GM23338 (cell line): ENCODE measurements around the gene PIAS1. TPM values are rescaled to one million over a fixed set of nuclear protein-coding genes. Genes with fewer than 3 reads are reported as not detected.

Source experiments
- ATAC-seq: fragments of 200-7000 bp; cut with Tn5 transposase; 3 replicates; pipeline ENCODE4 v1.9.1; 2020
- DNase-seq: peaks from one replicate; pipeline ENCODE4 v3.0.0-alpha.2; 2015; ENCODE audit warnings: low spot score
- H2AFZ ChIP-seq: fragments of 200-600 bp; sonication (generic); 2 replicates; pipeline ENCODE4 v1.8.0; 2016; ENCODE audit warnings: antibody characterized with exemption, mild to moderate bottlenecking, moderate library complexity
- H3F3A ChIP-seq: fragments of 200-600 bp; sonication (generic); replicated peaks from 2 replicates; pipeline ENCODE4 v1.8.0; 2017; ENCODE audit warnings: antibody characterized with exemption, mixed run types, low read depth
- H3K27ac ChIP-seq: fragments of 200-600 bp; sonication (generic); 2 replicates; pipeline ENCODE4 v1.6.1; 2016; ENCODE audit warnings: low read depth
- H3K27me3 ChIP-seq: fragments of 200-600 bp; sonication (generic); 2 replicates; pipeline ENCODE4 v1.8.0; 2016; ENCODE audit warnings: mild to moderate bottlenecking, mixed run types, moderate library complexity; ENCODE audit not compliant: insufficient read depth
- H3K36me3 ChIP-seq: fragments of 200-600 bp; sonication (generic); 2 replicates; pipeline ENCODE4 v1.8.0; 2016; ENCODE audit warnings: mild to moderate bottlenecking; ENCODE audit not compliant: insufficient read depth
- H3K4me1 ChIP-seq: fragments of 200-600 bp; sonication (generic); 2 replicates; pipeline ENCODE4 v1.8.0; 2016; ENCODE audit warnings: mild to moderate bottlenecking, moderate library complexity; ENCODE audit not compliant: insufficient read depth
- H3K4me2 ChIP-seq: fragments of 200-600 bp; sonication (generic); 2 replicates; pipeline ENCODE4 v1.7.1; 2017; ENCODE audit warnings: mixed run types
- H3K4me3 ChIP-seq: fragments of 200-600 bp; sonication (generic); 2 replicates; pipeline ENCODE4 v1.6.1; 2016; ENCODE audit warnings: mixed run types
- H3K79me2 ChIP-seq: fragments of 200-600 bp; sonication (generic); replicated peaks from 2 replicates; pipeline ENCODE4 v1.8.0; 2017; ENCODE audit warnings: mild to moderate bottlenecking; ENCODE audit not compliant: insufficient read depth
- H3K9me2 ChIP-seq: fragments of 200-600 bp; sonication (generic); 2 replicates; pipeline ENCODE4 v1.8.0; 2017; ENCODE audit not compliant: insufficient read depth
- H4K20me1 ChIP-seq: fragments of 200-600 bp; sonication (generic); replicated peaks from 2 replicates; pipeline ENCODE4 v1.8.0; 2017; ENCODE audit warnings: mild to moderate bottlenecking; ENCODE audit not compliant: insufficient read depth
- H3K27ac Mint-ChIP-seq: 2 replicates; pipeline ENCODE4 v1.8.0; 2020; ENCODE audit warnings: inconsistent platforms, mild to moderate bottlenecking, moderate library complexity, mixed read lengths
- H3K27me3 Mint-ChIP-seq: 3 replicates; pipeline ENCODE4 v1.8.0; 2022; ENCODE audit warnings: low read depth, mild to moderate bottlenecking, moderate library complexity, mixed read lengths, inconsistent platforms; ENCODE audit not compliant: insufficient read depth, poor library complexity
- H3K36me3 Mint-ChIP-seq: 3 replicates; pipeline ENCODE4 v1.8.0; 2021; ENCODE audit warnings: low read depth, mild to moderate bottlenecking, inconsistent platforms, moderate library complexity, mixed read lengths
- H3K4me1 Mint-ChIP-seq: 3 replicates; pipeline ENCODE4 v1.8.0; 2020; ENCODE audit warnings: mild to moderate bottlenecking, inconsistent platforms, mixed read lengths
- H3K4me3 Mint-ChIP-seq: 3 replicates; pipeline ENCODE4 v1.8.0; 2021; ENCODE audit warnings: moderate library complexity, mild to moderate bottlenecking, inconsistent platforms, mixed read lengths
- H3K9me3 Mint-ChIP-seq: 3 replicates; pipeline ENCODE4 v1.8.0; 2020; ENCODE audit warnings: moderate library complexity, mild to moderate bottlenecking, inconsistent platforms, mixed read lengths
- CREB1 ChIP-seq: fragments of 250-450 bp; sonication (Bioruptor Pico); IDR thresholded peaks from 2 replicates; pipeline ENCODE4 v1.5.0; 2020; ENCODE audit warnings: low read depth, mild to moderate bottlenecking, moderate library complexity
- CTCF ChIP-seq, 2 experiments: fragments of 200-600 bp in 1 of 2; sonication (generic) in 1 of 2; conservative IDR thresholded peaks; 2 replicates each; pipeline versions ENCODE4 v1.5.1 to v1.6.1; 2016 to 2017; ENCODE audit warnings: antibody characterized with exemption in 2 of 2, low read depth in 2 of 2, mild to moderate bottlenecking in 2 of 2, moderate library complexity in 1 of 2
- ETS1 ChIP-seq: IDR thresholded peaks from 2 replicates; pipeline ENCODE4 v1.6.1; 2016; ENCODE audit warnings: antibody characterized with exemption
- EZH2 ChIP-seq: fragments of 200-600 bp; sonication (generic); IDR thresholded peaks from one replicate; pipeline ENCODE4 v1.8.0; 2017; ENCODE audit warnings: antibody characterized with exemption, mild to moderate bottlenecking, low read depth; ENCODE audit not compliant: unreplicated experiment
- EZH2phosphoT487 ChIP-seq: fragments of 200-600 bp; sonication (generic); IDR thresholded peaks from one replicate; pipeline ENCODE4 v1.8.1; 2018; ENCODE audit warnings: antibody characterized with exemption; ENCODE audit not compliant: unreplicated experiment
- JUNB ChIP-seq: IDR thresholded peaks from one replicate; pipeline ENCODE4 v1.6.1; 2016; ENCODE audit warnings: antibody characterized with exemption; ENCODE audit not compliant: unreplicated experiment
- NANOG ChIP-seq: IDR thresholded peaks from 2 replicates; pipeline ENCODE4 v1.6.1; 2016; ENCODE audit warnings: antibody characterized with exemption, borderline replicate concordance
- POLR2AphosphoS5 ChIP-seq: IDR thresholded peaks from 2 replicates; pipeline ENCODE4 v1.6.1; 2016; ENCODE audit warnings: antibody characterized with exemption, low read depth
- REST ChIP-seq: IDR thresholded peaks from one replicate; pipeline ENCODE4 v1.6.1; 2018; ENCODE audit warnings: antibody characterized with exemption; ENCODE audit not compliant: unreplicated experiment
- STAT1 ChIP-seq: IDR thresholded peaks from one replicate; pipeline ENCODE4 v1.6.1; 2016; ENCODE audit warnings: antibody characterized with exemption; ENCODE audit not compliant: unreplicated experiment
- ZNF114 ChIP-seq: fragments of 250-450 bp; sonication (Bioruptor Pico); IDR thresholded peaks from 2 replicates; pipeline ENCODE4 v1.5.0; 2020; ENCODE audit warnings: mild to moderate bottlenecking, moderate library complexity
- ZNF331 ChIP-seq: fragments of 250-450 bp; sonication (Bioruptor Pico); IDR thresholded peaks from 2 replicates; pipeline ENCODE4 v1.5.0; 2020; ENCODE audit warnings: low read depth, mild to moderate bottlenecking, moderate library complexity
- ZNF462 ChIP-seq: fragments of 250-450 bp; sonication (Bioruptor Pico); IDR thresholded peaks from 2 replicates; pipeline ENCODE4 v1.5.0; 2020; ENCODE audit warnings: mild to moderate bottlenecking, moderate library complexity
- polyA plus RNA-seq: library from polyadenylated mRNA; unstranded; fragments of >200 nt; fragmentation: Nextera tagmentation; extraction: Ambion mirVana; gene quantifications from 2 replicates; pipeline ENCODE4 v1.2.1, GENCODE V29; 2016
- total RNA-seq: library from RNA; depleted of rRNA; stranded (reverse); fragments of >200 nt; shearing (Covaris generic); gene quantifications from 2 replicates; pipeline ENCODE4 v1.2.3, GENCODE V29; 2014

Gene PIAS1
- total and polyA plus RNA-seq, 2 experiments from 2014 or later: 30.7 to 32.1 TPM

GRCh38 chr15:68176601-68177000 is 122.5 kb downstream of the PIAS1 start:
- Histone ChIP-seq H3K4me1 (no peaks in the 10 kb centered on the region), H3K27ac (no peak overlapping the region), H3K27me3 (no peaks in the 10 kb centered on the region), H3K36me3 (peaks cover 12% of the 10 kb centered on the region; the same call in 1 of the 2 replicates), H3K4me2 (no peak overlapping the region), H2AFZ (no peak overlapping the region), H3K4me3 (no peak overlapping the region), H3F3A (no peaks in the 10 kb centered on the region), H3K9me2 (no peaks in the 10 kb centered on the region), H3K79me2 (no peaks in the 10 kb centered on the region), H4K20me1 (no peaks in the 10 kb centered on the region; the same call in 1 of the 2 replicates)
- Mint-ChIP-seq H3K27me3 (no peaks in the 10 kb centered on the region), H3K4me3 (no peak overlapping the region), H3K27ac (no peak overlapping the region), H3K36me3 (peaks cover 19% of the 10 kb centered on the region; the same call in 2 of the 3 replicates), H3K4me1 (no peaks in the 10 kb centered on the region), H3K9me3 (no peaks in the 10 kb centered on the region)
- no peak for TF ChIP-seq ETS1
- TF ChIP-seq STAT1: no peak
- no peak for TF ChIP-seq ZNF331
- no peak for TF ChIP-seq CREB1 (CRISPR knock-in tag)
- TF ChIP-seq ZNF462 (CRISPR knock-in tag): no peak
- TF ChIP-seq REST: no peak
- TF ChIP-seq EZH2: no peak
- TF ChIP-seq NANOG: no peak
- no peak for TF ChIP-seq CTCF (conservative IDR thresholded peaks at IDR 0.05; ENCODE audit: low read depth in 2 of 2)
- no peak for TF ChIP-seq EZH2phosphoT487
- TF ChIP-seq JUNB: no peak
- no peak for TF ChIP-seq POLR2AphosphoS5
- TF ChIP-seq ZNF114 (CRISPR knock-in tag): no peak
- DNase-seq: no peak
- no peak for ATAC-seq
